K562 (cell line): ENCODE data around the gene USP17L25. TPM values are rescaled to one million over a fixed set of nuclear protein-coding genes. Genes with fewer than 3 reads are reported as not detected.

Experiments used
- polyA plus RNA-seq, 8 experiments: library from polyadenylated mRNA; depleted of rRNA in 4 of 8; stranded (reverse) in 5 of 8; unstranded in 3 of 8; fragments of >200 nt; fragmentation: Nextera tagmentation in 2 of 8; fragmentation: Illumina TruSeq in 1 of 8; extraction: Ambion mirVana in 2 of 8; extraction: Trizol in 1 of 8; gene quantifications; 2 replicates each; pipeline versions ENCODE4 v1.2.1 to v1.2.3, GENCODE V29; 2011 to 2014; ENCODE audit warnings: inconsistent platforms in 1 of 8, missing spikeins in 1 of 8
- total RNA-seq, 7 experiments: library from RNA; depleted of rRNA in 6 of 7; stranded (reverse); fragments of >200 nt in 6 of 7; fragmentation: Illumina TruSeq in 2 of 7; extraction: Trizol in 2 of 7; gene quantifications; 2 replicates each; pipeline versions ENCODE4 v1.2.1 to v1.2.3, GENCODE V29; 2011 to 2021; ENCODE audit warnings: low replicate concordance in 1 of 7

The USP17L25 gene
- total and polyA plus RNA-seq, 9 of the 15 experiments (the other 6 are each of a cell fraction or from before 2014, with no cell fraction given) = not detected

Other genes with a start within 250 kb of the USP17L25 start
Only the 7 nearest of the 20 such genes appear.
- gene USP17L24, start 4.7 kb upstream of the USP17L25 start, total RNA-seq (2014; rRNA removed) = not detected in 2 replicates
- not detected in 2 replicates for gene USP17L24, start 4.7 kb upstream of the USP17L25 start, total RNA-seq (2014; rRNA removed; fragmentation: Illumina TruSeq; extraction: Trizol)
- not detected in 2 replicates for gene USP17L24, start 4.7 kb upstream of the USP17L25 start, total RNA-seq (2015; rRNA removed; fragmentation: Illumina TruSeq; extraction: Trizol)
- not detected in 2 replicates for gene USP17L24, start 4.7 kb upstream of the USP17L25 start, total RNA-seq (2021)
- not detected in 2 replicates for gene USP17L24, start 4.7 kb upstream of the USP17L25 start, polyA plus RNA-seq (2011; rRNA removed)
- gene USP17L24, start 4.7 kb upstream of the USP17L25 start, polyA plus RNA-seq (2014; fragmentation: Illumina TruSeq; extraction: Trizol) = not detected in 2 replicates
- not detected for gene USP17L24, start 4.7 kb upstream of the USP17L25 start, polyA plus RNA-seq (2014; fragmentation: Nextera tagmentation; extraction: Ambion mirVana)
- gene USP17L24, start 4.7 kb upstream of the USP17L25 start, polyA plus RNA-seq (2014; rRNA removed) = not detected in 2 replicates
- gene USP17L26, start 4.7 kb downstream of the USP17L25 start, total RNA-seq (2014; rRNA removed) = not detected in 2 replicates
- not detected in 2 replicates for gene USP17L26, start 4.7 kb downstream of the USP17L25 start, total RNA-seq (2014; rRNA removed; fragmentation: Illumina TruSeq; extraction: Trizol)
- gene USP17L26, start 4.7 kb downstream of the USP17L25 start, total RNA-seq (2015; rRNA removed; fragmentation: Illumina TruSeq; extraction: Trizol) = not detected in 2 replicates
- not detected in 2 replicates for gene USP17L26, start 4.7 kb downstream of the USP17L25 start, total RNA-seq (2021)
- gene USP17L26, start 4.7 kb downstream of the USP17L25 start, polyA plus RNA-seq (2011; rRNA removed) = not detected in 2 replicates
- not detected in 2 replicates for gene USP17L26, start 4.7 kb downstream of the USP17L25 start, polyA plus RNA-seq (2014; fragmentation: Illumina TruSeq; extraction: Trizol)
- not detected for gene USP17L26, start 4.7 kb downstream of the USP17L25 start, polyA plus RNA-seq (2014; fragmentation: Nextera tagmentation; extraction: Ambion mirVana)
- not detected in 2 replicates for gene USP17L26, start 4.7 kb downstream of the USP17L25 start, polyA plus RNA-seq (2014; rRNA removed)
- gene USP17L5, start 9.5 kb downstream of the USP17L25 start, total RNA-seq (2014; rRNA removed) = not detected in 2 replicates
- not detected in 2 replicates for gene USP17L5, start 9.5 kb downstream of the USP17L25 start, total RNA-seq (2014; rRNA removed; fragmentation: Illumina TruSeq; extraction: Trizol)
- not detected in 2 replicates for gene USP17L5, start 9.5 kb downstream of the USP17L25 start, total RNA-seq (2015; rRNA removed; fragmentation: Illumina TruSeq; extraction: Trizol)
- not detected in 2 replicates for gene USP17L5, start 9.5 kb downstream of the USP17L25 start, total RNA-seq (2021)
- not detected in 2 replicates for gene USP17L5, start 9.5 kb downstream of the USP17L25 start, polyA plus RNA-seq (2011; rRNA removed)
- gene USP17L5, start 9.5 kb downstream of the USP17L25 start, polyA plus RNA-seq (2014; fragmentation: Illumina TruSeq; extraction: Trizol) = not detected in 2 replicates
- not detected for gene USP17L5, start 9.5 kb downstream of the USP17L25 start, polyA plus RNA-seq (2014; fragmentation: Nextera tagmentation; extraction: Ambion mirVana)
- gene USP17L5, start 9.5 kb downstream of the USP17L25 start, polyA plus RNA-seq (2014; rRNA removed) = not detected in 2 replicates
- gene USP17L27, start 14.2 kb downstream of the USP17L25 start, total RNA-seq (2014; rRNA removed) = not detected in 2 replicates
- gene USP17L27, start 14.2 kb downstream of the USP17L25 start, total RNA-seq (2014; rRNA removed; fragmentation: Illumina TruSeq; extraction: Trizol) = not detected in 2 replicates
- gene USP17L27, start 14.2 kb downstream of the USP17L25 start, total RNA-seq (2015; rRNA removed; fragmentation: Illumina TruSeq; extraction: Trizol) = not detected in 2 replicates
- not detected in 2 replicates for gene USP17L27, start 14.2 kb downstream of the USP17L25 start, total RNA-seq (2021)
- gene USP17L27, start 14.2 kb downstream of the USP17L25 start, polyA plus RNA-seq (2011; rRNA removed) = not detected in 2 replicates
- gene USP17L27, start 14.2 kb downstream of the USP17L25 start, polyA plus RNA-seq (2014; fragmentation: Illumina TruSeq; extraction: Trizol) = not detected in 2 replicates
- not detected for gene USP17L27, start 14.2 kb downstream of the USP17L25 start, polyA plus RNA-seq (2014; fragmentation: Nextera tagmentation; extraction: Ambion mirVana)
- gene USP17L27, start 14.2 kb downstream of the USP17L25 start, polyA plus RNA-seq (2014; rRNA removed) = not detected in 2 replicates
- gene USP17L28, start 19.0 kb downstream of the USP17L25 start, total RNA-seq (2014; rRNA removed) = not detected in 2 replicates
- gene USP17L28, start 19.0 kb downstream of the USP17L25 start, total RNA-seq (2014; rRNA removed; fragmentation: Illumina TruSeq; extraction: Trizol) = not detected in 2 replicates
- not detected in 2 replicates for gene USP17L28, start 19.0 kb downstream of the USP17L25 start, total RNA-seq (2015; rRNA removed; fragmentation: Illumina TruSeq; extraction: Trizol)
- gene USP17L28, start 19.0 kb downstream of the USP17L25 start, total RNA-seq (2021) = not detected in 2 replicates
- not detected in 2 replicates for gene USP17L28, start 19.0 kb downstream of the USP17L25 start, polyA plus RNA-seq (2011; rRNA removed)
- gene USP17L28, start 19.0 kb downstream of the USP17L25 start, polyA plus RNA-seq (2014; fragmentation: Illumina TruSeq; extraction: Trizol) = not detected in 2 replicates
- gene USP17L28, start 19.0 kb downstream of the USP17L25 start, polyA plus RNA-seq (2014; fragmentation: Nextera tagmentation; extraction: Ambion mirVana) = not detected
- gene USP17L28, start 19.0 kb downstream of the USP17L25 start, polyA plus RNA-seq (2014; rRNA removed) = not detected in 2 replicates
- gene USP17L29, start 23.7 kb downstream of the USP17L25 start, total RNA-seq (2014; rRNA removed) = not detected in 2 replicates
- not detected in 2 replicates for gene USP17L29, start 23.7 kb downstream of the USP17L25 start, total RNA-seq (2014; rRNA removed; fragmentation: Illumina TruSeq; extraction: Trizol)
- gene USP17L29, start 23.7 kb downstream of the USP17L25 start, total RNA-seq (2015; rRNA removed; fragmentation: Illumina TruSeq; extraction: Trizol) = not detected in 2 replicates
- not detected in 2 replicates for gene USP17L29, start 23.7 kb downstream of the USP17L25 start, total RNA-seq (2021)
- not detected in 2 replicates for gene USP17L29, start 23.7 kb downstream of the USP17L25 start, polyA plus RNA-seq (2011; rRNA removed)
- gene USP17L29, start 23.7 kb downstream of the USP17L25 start, polyA plus RNA-seq (2014; fragmentation: Illumina TruSeq; extraction: Trizol) = not detected in 2 replicates
- gene USP17L29, start 23.7 kb downstream of the USP17L25 start, polyA plus RNA-seq (2014; fragmentation: Nextera tagmentation; extraction: Ambion mirVana) = not detected
- gene USP17L29, start 23.7 kb downstream of the USP17L25 start, polyA plus RNA-seq (2014; rRNA removed) = not detected in 2 replicates
- not detected in 2 replicates for gene USP17L30, start 33.2 kb downstream of the USP17L25 start, total RNA-seq (2014; rRNA removed)
- not detected in 2 replicates for gene USP17L30, start 33.2 kb downstream of the USP17L25 start, total RNA-seq (2014; rRNA removed; fragmentation: Illumina TruSeq; extraction: Trizol)
- not detected in 2 replicates for gene USP17L30, start 33.2 kb downstream of the USP17L25 start, total RNA-seq (2015; rRNA removed; fragmentation: Illumina TruSeq; extraction: Trizol)
- gene USP17L30, start 33.2 kb downstream of the USP17L25 start, total RNA-seq (2021) = not detected in 2 replicates
- not detected in 2 replicates for gene USP17L30, start 33.2 kb downstream of the USP17L25 start, polyA plus RNA-seq (2011; rRNA removed)
- gene USP17L30, start 33.2 kb downstream of the USP17L25 start, polyA plus RNA-seq (2014; fragmentation: Illumina TruSeq; extraction: Trizol) = not detected in 2 replicates
- not detected for gene USP17L30, start 33.2 kb downstream of the USP17L25 start, polyA plus RNA-seq (2014; fragmentation: Nextera tagmentation; extraction: Ambion mirVana)
- gene USP17L30, start 33.2 kb downstream of the USP17L25 start, polyA plus RNA-seq (2014; rRNA removed) = not detected in 2 replicates